ENCODE results near the gene CR1.
"Not testable (repeated sequence)": the region's sequence is repeated elsewhere in the genome, so short reads cannot be mapped to it uniquely, and the experiment has no call there.

Gene CR1

DNA sequence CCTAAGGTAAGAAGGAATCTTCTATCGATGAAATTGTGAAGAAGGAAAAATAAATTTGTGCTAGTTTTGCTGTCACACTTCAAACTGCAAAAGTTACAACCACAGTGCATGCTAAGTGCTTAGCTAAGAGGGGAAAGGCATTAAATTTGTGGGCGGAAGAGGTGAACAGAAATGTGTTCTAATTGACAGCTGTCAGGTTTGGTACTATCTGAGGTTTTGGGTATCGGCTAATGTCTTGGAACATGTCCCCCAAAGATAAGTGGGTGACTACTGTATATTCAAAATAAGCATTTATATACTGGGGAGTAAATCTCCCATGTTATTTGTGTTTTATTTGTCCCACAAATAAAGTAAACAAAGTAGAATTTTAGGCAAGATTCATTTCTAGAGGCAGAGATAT, 8.0 kb downstream of the CR1 start:
- no peak for DNase-seq (ENCODE audit: low read depth)

GRCh38 chr1:207504438-207504837, 8.5 kb downstream of the CR1 start:
- no peak for DNase-seq (ENCODE audit: low read depth)

DNA sequence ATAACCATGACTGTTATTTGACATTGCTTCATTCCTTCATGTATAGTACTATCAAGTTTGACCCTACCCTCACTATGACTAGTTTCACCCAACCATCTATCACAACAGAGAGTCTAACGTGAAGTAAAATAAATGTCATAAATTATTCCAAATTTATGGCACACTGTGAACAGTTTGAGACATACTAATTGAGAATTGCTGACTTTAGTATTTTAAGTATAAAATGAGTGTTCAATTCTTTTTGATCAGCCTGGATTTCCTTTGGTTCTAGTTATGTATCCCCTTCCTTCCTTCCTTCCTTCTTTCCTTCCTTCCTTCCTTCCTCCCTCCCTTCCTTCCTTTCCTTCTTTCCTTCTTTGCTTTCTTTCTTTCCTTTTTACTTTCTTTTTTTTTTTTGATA, 14.5 kb downstream of the CR1 start:
- DNase-seq (ENCODE audit: low read depth) = no peak

- DNase-seq (ENCODE audit: low read depth) = no peak
Measured at GRCh38 chr1:207514890-207515289, 18.9 kb downstream of the CR1 start.

DNA sequence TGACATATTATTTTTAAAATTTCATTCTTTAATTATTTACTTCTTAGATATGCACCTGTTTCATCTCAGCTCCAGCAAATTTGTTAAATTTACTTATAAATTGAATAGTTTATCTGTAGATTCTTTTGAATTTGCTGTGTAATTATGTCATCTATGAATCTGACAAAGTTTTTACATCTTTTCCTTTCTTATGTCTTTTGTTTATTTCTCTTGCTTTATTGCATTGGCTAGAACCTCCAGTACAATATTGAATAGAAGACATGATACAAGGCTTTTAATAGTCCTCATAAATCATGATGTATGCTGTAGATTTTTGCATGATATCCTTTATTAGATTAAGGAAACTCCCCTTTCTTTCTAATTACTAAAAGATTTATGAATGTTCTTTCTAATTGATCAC, 20.8 kb downstream of the CR1 start:
- no peak for DNase-seq (ENCODE audit: low read depth)

DNA sequence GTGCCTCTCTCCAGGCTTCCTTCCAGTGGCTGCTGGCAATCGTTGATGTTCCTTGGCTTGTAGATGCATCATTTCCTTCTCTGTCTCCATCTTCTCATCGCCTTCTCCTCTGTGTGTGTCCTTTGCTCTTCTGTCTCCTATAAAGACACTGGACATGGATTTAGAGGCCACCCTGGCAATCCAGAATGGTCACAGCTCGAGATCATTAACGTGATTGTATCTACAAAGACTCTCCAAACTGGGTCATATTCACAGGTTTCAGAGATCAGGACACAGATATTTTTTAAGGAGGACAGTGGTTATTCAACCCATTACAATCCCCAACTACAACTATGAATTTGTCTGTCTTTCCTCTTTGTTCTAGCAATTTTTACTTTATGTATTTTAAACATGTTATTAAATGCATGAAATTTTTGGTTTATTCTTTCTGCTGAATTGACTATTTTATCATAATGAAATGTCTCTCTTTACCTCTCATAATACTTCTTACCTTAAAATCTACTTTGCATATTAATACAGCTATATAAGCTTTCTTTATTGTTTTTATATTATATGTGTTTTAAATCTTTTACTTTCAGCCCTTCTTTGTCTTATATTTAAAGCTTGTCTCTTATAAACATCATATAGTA, 22.8 kb downstream of the CR1 start:
- no peak for DNase-seq (ENCODE audit: low read depth)

DNA sequence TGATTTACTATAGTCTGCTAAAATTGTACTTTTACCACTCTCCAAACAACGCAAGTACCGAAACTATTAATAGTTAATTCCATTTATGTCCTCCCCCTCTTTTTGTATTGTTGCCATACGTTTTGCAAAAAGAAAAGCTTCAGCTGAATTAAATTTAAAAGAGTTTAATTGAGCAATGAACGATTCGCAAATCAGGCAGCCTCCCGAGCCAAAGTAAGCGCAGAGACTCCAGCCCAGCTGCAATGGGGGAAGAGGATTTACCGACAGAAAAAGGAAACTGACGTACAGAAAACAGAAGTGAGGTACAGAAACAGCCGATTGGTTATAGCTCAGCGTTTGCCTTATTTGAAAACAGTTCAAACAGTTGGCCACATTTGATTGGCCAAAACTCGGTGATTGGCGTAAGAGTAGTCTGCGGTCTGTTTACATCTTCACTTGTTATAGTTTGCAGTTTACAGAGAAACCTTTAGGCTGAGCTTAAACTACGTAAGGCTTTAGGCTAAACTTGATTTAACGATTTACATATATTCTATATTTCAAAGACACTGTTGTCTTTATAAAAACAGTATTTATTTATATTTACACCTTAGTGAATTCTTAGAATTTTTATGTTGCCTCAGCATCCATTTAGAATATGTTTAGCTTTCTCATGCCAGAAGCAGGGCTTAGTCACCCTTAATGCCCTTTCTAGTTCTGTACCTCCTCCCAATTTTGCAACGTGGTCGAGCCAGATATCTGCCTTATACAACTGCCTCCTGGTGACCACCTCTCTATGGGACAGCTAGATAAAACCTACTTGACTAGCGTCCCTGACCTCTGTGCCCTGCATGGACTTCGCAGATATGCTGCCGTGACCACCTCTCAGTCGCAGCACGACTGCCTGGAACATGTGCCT, 23.8 kb downstream of the CR1 start:
- no peak for DNase-seq (ENCODE audit: low read depth)

DNA sequence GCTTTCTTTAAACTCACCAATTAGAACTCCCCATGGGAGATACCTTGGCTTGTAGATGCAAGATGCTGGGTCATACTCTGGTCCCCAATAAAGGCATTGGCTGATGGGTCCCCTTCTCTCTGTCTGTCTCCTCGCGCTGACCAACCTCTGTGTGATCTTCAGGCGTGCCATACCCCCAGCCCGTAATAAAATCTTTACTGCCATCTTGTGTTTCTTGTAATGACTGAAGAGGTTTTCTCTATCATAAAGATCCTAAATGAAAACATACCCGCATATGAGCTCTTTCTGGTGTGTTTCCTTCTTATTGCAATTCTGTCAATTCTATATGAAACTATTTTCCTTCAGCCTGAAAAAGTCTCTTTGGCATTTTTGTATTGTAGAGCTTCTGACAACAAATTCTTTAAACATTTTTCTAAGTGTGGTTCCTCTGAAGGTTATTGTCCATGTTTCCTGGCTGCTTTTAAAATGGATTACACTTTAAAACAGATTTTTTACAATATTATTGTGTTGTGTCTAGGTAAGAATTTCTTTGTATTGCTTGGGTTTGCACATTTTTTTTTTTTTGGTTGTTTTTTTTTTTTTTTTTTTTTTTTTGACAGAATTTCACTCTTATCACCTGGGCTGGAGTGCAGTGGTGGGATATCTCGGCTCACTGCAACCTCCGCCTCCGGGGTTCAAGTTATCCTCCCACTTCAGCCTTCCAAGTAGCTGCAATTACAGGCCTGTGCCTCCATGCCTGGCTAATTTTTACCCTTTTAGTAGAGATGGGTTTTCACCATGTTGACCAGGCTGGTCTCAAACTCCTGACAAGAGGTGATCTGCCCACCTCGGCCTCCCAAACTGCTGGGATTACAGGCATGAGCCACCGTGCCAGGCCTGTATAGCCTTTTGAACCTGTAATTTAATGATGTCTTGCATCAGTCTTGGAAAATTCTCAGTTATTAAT, 24.7 kb downstream of the CR1 start:
- DNase-seq (ENCODE audit: low read depth) = not testable (repeated sequence)

DNA sequence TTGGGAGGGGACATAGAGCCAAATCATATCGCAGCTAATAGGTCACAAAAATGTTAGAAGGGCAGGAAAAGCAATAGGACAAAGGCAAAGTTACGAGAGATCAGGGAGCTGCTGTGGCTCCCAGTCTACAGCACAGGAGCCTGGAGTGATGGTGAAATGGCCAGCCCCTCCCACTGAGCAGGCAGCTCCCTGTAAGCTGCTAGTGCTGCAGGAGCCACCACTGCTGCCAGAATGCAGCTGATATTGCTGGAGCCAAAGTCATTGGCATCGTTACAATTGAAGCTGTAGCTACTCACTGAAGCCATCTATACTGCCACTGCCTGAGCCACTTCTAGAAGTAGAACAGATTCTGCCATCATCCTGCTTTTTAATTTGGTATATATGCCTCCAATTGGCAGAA, 29.3 kb downstream of the CR1 start:
- DNase-seq (ENCODE audit: low read depth) = not testable (repeated sequence)

DNA sequence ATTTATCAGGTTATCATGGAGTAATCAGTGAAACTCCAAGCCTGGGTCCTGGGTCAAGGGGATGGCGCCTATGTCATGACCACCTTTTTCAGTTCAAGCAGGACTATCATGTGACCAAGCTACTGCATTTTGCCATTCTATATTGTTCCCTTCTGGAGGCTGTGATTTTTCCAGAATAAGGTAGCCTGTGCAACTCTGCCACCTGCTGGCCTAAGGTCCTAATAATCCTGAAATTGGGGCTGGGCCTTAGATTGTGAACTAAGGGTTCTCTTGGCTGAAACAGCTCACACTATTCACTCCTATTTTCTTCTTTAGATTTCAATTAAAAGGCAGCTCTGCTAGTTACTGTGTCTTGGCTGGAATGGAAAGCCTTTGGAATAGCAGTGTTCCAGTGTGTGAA, 32.4 kb downstream of the CR1 start:
- not testable (repeated sequence) for DNase-seq (ENCODE audit: low read depth)

DNA sequence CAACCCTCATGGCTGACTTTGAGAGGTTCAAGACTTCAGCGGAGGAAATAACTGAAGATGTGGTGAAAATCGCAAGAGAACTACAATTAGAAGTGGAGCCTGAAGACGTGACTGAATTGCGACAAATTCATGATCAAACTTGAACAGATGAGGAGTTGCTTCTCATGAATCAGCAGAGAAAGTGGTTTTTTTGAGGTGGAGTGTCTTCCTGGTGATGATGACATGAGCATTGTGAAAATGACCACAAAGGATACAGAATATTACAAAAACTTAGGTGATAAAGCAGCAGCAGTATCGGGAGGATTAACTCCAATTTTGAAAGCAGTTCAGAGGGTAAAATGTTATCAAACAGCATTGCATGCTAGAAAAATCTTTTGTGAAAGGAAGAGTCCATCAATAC, 40.3 kb downstream of the CR1 start:
- DNase-seq (ENCODE audit: low read depth) = not testable (repeated sequence)

GRCh38 chr1:207546677-207547357, 50.9 kb downstream of the CR1 start:
- DNase-seq (ENCODE audit: low read depth) = not testable (repeated sequence)

DNA sequence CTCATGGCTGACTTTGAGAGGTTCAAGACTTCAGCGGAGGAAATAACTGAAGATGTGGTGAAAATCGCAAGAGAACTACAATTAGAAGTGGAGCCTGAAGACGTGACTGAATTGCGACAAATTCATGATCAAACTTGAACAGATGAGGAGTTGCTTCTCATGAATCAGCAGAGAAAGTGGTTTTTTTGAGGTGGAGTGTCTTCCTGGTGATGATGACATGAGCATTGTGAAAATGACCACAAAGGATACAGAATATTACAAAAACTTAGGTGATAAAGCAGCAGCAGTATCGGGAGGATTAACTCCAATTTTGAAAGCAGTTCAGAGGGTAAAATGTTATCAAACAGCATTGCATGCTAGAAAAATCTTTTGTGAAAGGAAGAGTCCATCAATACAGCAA, 58.9 kb downstream of the CR1 start:
- DNase-seq (ENCODE audit: low read depth) = not testable (repeated sequence)

- no peak for DNase-seq (ENCODE audit: low read depth)
Measured at GRCh38 chr1:207565546-207566468, 69.8 kb downstream of the CR1 start.

DNA sequence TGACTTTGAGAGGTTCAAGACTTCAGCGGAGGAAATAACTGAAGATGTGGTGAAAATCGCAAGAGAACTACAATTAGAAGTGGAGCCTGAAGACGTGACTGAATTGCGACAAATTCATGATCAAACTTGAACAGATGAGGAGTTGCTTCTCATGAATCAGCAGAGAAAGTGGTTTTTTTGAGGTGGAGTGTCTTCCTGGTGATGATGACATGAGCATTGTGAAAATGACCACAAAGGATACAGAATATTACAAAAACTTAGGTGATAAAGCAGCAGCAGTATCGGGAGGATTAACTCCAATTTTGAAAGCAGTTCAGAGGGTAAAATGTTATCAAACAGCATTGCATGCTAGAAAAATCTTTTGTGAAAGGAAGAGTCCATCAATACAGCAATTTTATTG, 76.0 kb downstream of the CR1 start:
- not testable (repeated sequence) for DNase-seq (ENCODE audit: low read depth)

DNA sequence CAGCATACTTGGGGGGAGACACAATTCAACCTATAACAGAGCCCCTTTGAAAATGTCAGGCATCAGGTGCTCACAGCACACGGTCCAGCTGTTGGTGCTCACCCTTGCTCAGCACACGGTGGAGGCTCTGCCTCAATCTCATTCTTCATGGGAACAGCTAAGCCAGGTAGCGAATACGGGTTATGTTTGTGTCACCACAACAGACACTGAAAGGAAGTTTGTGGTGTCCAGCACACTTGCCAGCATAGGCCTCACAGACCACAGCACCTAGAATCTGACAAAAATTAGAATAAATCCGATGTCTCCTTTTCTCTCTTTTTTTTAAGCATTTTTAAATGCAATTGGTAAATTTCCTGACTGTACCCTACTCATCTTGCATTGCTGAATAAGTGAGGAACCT, 77.1 kb downstream of the CR1 start:
- not testable (repeated sequence) for DNase-seq (ENCODE audit: low read depth)

GRCh38 chr1:207575381-207575780, 79.4 kb downstream of the CR1 start:
- not testable (repeated sequence) for DNase-seq (ENCODE audit: low read depth)

DNA sequence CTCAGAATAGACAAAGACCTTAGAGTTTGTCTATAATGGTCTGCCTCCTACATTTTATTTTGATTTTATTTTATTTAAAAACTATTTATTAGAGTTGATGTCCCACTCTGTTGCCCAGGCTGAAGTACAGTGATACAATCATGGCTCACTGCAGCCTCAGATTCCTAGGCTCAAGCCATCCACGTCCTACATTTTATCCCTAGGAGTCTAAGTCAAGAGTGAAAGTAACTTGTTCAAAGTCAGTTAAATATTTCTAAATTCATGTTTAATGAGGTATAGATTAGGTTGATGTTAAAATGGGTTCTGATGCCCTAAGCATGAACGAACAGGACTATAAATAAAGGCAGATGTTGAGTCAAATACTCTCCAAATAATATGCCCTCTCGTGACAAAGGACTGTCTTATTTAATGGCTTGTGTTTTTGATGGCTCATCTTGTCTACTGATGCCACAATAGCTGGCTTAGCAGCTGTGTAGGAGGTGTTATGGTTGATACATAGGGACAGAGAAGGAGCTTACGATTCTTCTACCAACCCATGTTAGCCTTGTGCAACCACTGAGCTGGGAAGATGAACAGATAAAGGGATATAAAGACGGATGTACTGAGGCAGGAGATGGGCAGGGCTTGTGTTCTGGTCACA, 83.0 kb downstream of the CR1 start:
- DNase-seq (ENCODE audit: low read depth) = no peak

DNA sequence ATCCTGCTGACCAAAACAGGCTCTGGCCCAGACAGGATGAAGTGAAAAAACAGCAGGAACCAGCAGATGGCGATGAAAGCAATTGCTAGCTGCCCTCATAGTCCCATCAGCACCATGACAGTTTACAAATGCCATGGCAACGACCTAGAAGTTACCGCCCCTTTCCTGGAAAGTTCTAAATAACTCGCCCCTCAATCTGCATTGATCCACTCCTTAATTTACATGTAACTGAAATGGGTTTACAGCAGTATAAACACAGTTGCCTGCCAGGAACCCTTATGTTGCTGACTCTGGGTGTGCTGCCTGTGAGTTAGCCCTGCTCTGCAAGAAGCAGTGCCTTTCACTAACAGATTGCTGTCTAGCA, 83.5 kb downstream of the CR1 start:
- DNase-seq (ENCODE audit: low read depth) = no peak

DNA sequence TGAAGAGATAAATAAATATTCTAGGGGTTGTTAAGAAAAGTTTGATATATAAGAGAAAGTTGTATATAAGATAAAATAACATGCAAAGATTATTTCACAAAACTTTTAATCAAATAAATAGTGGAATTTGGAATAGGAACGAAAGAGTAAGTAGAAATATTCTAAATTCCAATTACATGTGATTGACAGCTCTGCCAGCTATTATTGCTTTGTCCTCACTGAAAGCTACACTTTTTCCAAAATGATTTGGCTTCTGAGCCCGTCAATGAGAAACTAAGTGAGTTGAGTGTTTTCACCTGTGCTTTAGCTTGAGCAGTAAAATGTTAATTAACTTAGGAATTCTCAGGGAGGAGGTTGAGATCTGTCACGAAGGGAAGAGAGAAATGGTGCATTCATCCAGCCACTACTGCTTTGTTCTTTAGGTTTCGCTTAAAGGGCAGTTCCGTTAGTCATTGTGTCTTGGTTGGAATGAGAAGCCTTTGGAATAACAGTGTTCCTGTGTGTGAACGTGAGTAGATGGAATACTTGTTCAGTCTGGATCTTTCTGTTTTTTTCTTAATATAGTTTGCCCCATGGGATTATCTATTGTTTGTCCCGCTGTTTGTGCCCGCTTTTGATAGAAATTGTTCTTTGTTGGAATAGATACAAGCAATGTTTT, 85.7 kb downstream of the CR1 start:
- DNase-seq (ENCODE audit: low read depth) = no peak
